ENCODE data around the gene TRIO.

Gene TRIO

GRCh38 chr5:14447958-14448911 is 305.1 kb downstream of the TRIO start:
- no peak for DNase-seq

GRCh38 chr5:14449052-14449661 is 306.0 kb downstream of the TRIO start:
- DNase-seq, result no peak

GRCh38 chr5:14450018-14450524 is 306.9 kb downstream of the TRIO start:
- peak; percentile 40 for DNase-seq

GRCh38 chr5:14450742-14451141 is 307.6 kb downstream of the TRIO start:
- DNase-seq, result no peak

GRCh38 chr5:14451871-14452270 is 308.7 kb downstream of the TRIO start:
- DNase-seq, result no peak

GRCh38 chr5:14452685-14453454 is 309.7 kb downstream of the TRIO start:
- no peak for DNase-seq

- DNase-seq, result no peak
These were observed 310.3 kb downstream of the TRIO start for GRCh38 chr5:14453481-14453880.

- DNase-seq, result no peak
These were observed 312.7 kb downstream of the TRIO start for GRCh38 chr5:14455814-14456321.

- no peak for DNase-seq
These were observed 314.3 kb downstream of the TRIO start for GRCh38 chr5:14457476-14457875.

- DNase-seq, result no peak
These were observed 315.3 kb downstream of the TRIO start for GRCh38 chr5:14458414-14458813.

- no peak for DNase-seq
These were observed 317.8 kb downstream of the TRIO start for GRCh38 chr5:14460844-14461398.

- DNase-seq, result no peak
These were observed 319.5 kb downstream of the TRIO start for GRCh38 chr5:14462681-14463080.

- no peak for DNase-seq
These were observed 320.5 kb downstream of the TRIO start for GRCh38 chr5:14463629-14464028.

GRCh38 chr5:14464096-14464495 is 321.0 kb downstream of the TRIO start:
- DNase-seq, result no peak

- DNase-seq, result no peak
These were observed 321.5 kb downstream of the TRIO start for GRCh38 chr5:14464671-14465070.

- no peak for DNase-seq
These were observed 322.0 kb downstream of the TRIO start for GRCh38 chr5:14465116-14465515.

- no peak for DNase-seq
These were observed 322.6 kb downstream of the TRIO start for GRCh38 chr5:14465776-14466175.

- no peak for DNase-seq
These were observed 324.1 kb downstream of the TRIO start for GRCh38 chr5:14467251-14467650.

- DNase-seq, result no peak
These were observed 324.7 kb downstream of the TRIO start for GRCh38 chr5:14467886-14468285.

- DNase-seq, result no peak
These were observed 326.6 kb downstream of the TRIO start for GRCh38 chr5:14469551-14470377.

GRCh38 chr5:14471507-14471906 is 328.4 kb downstream of the TRIO start:
- no peak for DNase-seq
